Kidney (tissue), 14 donors: Measurements from ENCODE around the gene DEFB132. TPM values are rescaled to one million over a fixed set of nuclear protein-coding genes. Genes with fewer than 3 reads are reported as not detected.

Experiments used
- DNase-seq, 5 donors: peaks; one replicate each; pipeline ENCODE4 v3.0.0-alpha.2; 2013 to 2020
- FAIRE-seq: peaks from 2 replicates; lab custom pipeline; 2012; peaks lifted over from hg19 to GRCh38; lab: Jason Lieb, UNC
- H3K27ac ChIP-seq, 2 donors: one replicate each; pipeline ENCODE4 v1.7.0; 2013; ENCODE audit warnings: low read depth in 2 of 2, low read length in 2 of 2, inconsistent platforms in 1 of 2
- H3K27me3 ChIP-seq: one replicate; pipeline ENCODE4 v1.7.1; 2013; ENCODE audit warnings: low read length, inconsistent platforms; ENCODE audit not compliant: control insufficient read depth, insufficient read depth
- H3K36me3 ChIP-seq, 3 donors: one replicate each; pipeline versions ENCODE4 v1.7.0 to v1.7.1; 2013; ENCODE audit warnings: low read length in 3 of 3, control low read depth in 1 of 3, inconsistent platforms in 1 of 3; ENCODE audit not compliant: insufficient read depth in 3 of 3, control insufficient read depth in 2 of 3
- H3K4me1 ChIP-seq, 3 donors: one replicate each; pipeline versions ENCODE4 v1.7.0 to v1.7.1; 2013; ENCODE audit warnings: low read length in 3 of 3, inconsistent platforms in 1 of 3, low read depth in 1 of 3; ENCODE audit not compliant: control insufficient read depth in 2 of 3, insufficient read depth in 2 of 3
- H3K4me3 ChIP-seq, 3 donors: one replicate each; pipeline versions ENCODE4 v1.7.0 to v1.8.1; 2013; ENCODE audit warnings: low read length in 3 of 3, control low read depth in 1 of 3, inconsistent platforms in 1 of 3
- H3K9ac ChIP-seq, 3 donors: one replicate each; pipeline versions ENCODE4 v1.7.0 to v1.7.1; 2013; ENCODE audit warnings: low read length in 3 of 3, control low read depth in 1 of 3, inconsistent platforms in 1 of 3
- H3K9me3 ChIP-seq, 3 donors: one replicate each; pipeline versions ENCODE4 v1.7.0 to v1.7.1; 2013; ENCODE audit warnings: low read length in 3 of 3, control low read depth in 1 of 3, inconsistent platforms in 1 of 3; ENCODE audit not compliant: control insufficient read depth in 2 of 3, insufficient read depth in 1 of 3
- intact Hi-C: fragments of 100-400 bp; cut with DNase I; formaldehyde crosslinking; loops from one replicate; pipeline ENCODE4 v1.11.1; 2022
- polyA plus RNA-seq: library from polyadenylated mRNA; stranded (reverse); fragments of 350-450 nt; fragmentation: Illumina TruSeq; extraction: RNeasy Lipid Tissue Mini Kit (QIAGEN cat#74804); gene quantifications from one replicate; pipeline ENCODE4 v1.2.3, GENCODE V29; 2014; ENCODE audit warnings: low read depth, low replicate concordance; ENCODE audit not compliant: insufficient read depth
- total RNA-seq: library from RNA; stranded (reverse); fragmentation: NEBNext Ultra II Directional; extraction: Animal tissue kit (Norgen Biotek cat#: 25700); gene quantifications from one replicate; pipeline ENCODE4 v1.2.1, GENCODE V29; 2021
- TF ChIP-seq, protein P1 (sequence below): IDR thresholded peaks from 3 replicates; pipeline ENCODE4 v1.5.1; 2012; ENCODE audit warnings: mild to moderate bottlenecking, moderate library complexity, borderline replicate concordance; ENCODE audit not compliant: insufficient read depth; ENCODE audit errors: extremely low read depth
- donor health status: control.
- donor health status: control.
- donor health status: control.
- donor health status: control.
- donor health status: control.
- donor health status: DM: yes; HTN: yes; CAD: no.
- donor health status: Normal renal cell carcinoma (clear cell type).

DEFB132 gene
- total and polyA plus RNA-seq, 2 donors from 2014 or later, result 0.24 TPM; not detected in 1

DNA sequence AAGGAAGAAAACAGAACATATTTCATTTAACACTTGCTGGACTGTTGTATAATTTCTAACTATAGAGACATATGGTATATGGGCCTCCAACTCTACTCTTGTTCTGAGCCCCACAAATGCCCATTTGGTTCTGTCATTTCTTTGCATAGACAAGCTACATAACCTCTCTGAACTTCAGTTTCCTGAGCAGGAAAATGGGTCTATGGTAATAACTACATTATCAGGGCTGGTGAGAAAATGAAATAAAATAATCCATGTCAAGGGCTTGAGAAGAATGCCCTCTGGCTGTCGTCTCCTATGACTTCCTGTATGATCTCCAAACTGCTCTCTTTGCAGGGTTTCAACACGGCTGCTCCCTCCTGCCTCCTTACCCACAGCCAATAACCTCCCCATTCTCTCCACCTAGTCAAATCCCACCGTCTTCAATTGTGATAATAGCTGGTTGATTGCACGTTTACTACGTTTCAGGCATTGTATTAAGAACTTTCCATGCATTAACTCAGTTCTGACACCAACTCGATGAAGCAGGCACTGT is 51.8 kb downstream of the DEFB132 start:
- H3K4me3 ChIP-seq, result peak overlapping the region; percentile 61 to 89 (median 62)
- no peaks in the 10 kb centered on the region for H3K36me3 ChIP-seq
- H3K4me1 ChIP-seq, result peaks cover 3 to 10% (median 8%) of the 10 kb centered on the region in 3 donors
- H3K9me3 ChIP-seq, result no peaks in the 10 kb centered on the region
- FAIRE-seq (no peak), DNase-seq (peak in 1 of 5 donors; percentile 61)
- intact Hi-C loops, result no loop called here
- H3K9ac ChIP-seq, result peak overlapping the region; percentile 35 to 64 (median 52)
- TF ChIP-seq, protein P1, sequence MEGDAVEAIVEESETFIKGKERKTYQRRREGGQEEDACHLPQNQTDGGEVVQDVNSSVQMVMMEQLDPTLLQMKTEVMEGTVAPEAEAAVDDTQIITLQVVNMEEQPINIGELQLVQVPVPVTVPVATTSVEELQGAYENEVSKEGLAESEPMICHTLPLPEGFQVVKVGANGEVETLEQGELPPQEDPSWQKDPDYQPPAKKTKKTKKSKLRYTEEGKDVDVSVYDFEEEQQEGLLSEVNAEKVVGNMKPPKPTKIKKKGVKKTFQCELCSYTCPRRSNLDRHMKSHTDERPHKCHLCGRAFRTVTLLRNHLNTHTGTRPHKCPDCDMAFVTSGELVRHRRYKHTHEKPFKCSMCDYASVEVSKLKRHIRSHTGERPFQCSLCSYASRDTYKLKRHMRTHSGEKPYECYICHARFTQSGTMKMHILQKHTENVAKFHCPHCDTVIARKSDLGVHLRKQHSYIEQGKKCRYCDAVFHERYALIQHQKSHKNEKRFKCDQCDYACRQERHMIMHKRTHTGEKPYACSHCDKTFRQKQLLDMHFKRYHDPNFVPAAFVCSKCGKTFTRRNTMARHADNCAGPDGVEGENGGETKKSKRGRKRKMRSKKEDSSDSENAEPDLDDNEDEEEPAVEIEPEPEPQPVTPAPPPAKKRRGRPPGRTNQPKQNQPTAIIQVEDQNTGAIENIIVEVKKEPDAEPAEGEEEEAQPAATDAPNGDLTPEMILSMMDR, result no peak
- H3K27me3 ChIP-seq, result no peaks in the 10 kb centered on the region
- H3K27ac ChIP-seq, result peak overlapping the region; percentile 79 to 93

DNA sequence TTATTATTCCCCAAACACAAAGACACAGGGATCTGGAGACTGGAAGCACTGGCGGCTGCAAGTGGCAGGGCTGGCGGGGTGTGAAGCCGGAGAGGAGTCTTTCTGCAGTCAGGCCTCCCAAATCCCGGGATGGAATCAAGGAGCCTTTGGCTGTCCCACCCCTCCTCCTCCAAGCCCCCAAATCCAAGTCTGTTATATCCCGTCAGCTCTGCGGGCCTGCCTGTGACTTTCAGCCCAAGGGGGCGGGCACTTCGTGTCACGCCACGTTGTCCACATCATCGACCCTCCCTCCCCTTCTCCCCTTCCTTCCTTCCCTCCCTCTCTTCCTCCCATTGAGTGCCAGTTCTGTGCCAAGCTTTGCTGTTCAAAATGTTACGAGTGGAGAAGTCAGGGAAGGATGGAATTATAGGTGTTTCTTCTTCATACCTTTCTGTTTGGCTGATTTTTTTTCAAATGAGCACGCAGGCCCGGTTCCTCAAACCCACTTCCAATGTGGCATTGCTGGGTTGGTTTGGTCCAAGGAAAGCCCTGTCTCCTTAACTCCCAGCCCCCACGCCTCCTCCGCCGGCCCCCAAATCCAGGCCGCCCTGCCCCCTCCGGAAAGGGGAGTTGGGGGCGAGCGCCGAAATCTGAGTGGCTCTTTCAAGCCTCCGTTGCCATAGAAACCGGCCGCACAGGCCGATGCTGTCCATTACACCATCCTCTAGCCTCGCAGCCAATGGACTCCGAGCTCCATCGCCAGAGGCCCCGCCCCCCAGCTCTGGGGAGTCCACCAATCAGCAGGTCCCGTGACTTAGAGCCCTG is 52.5 kb downstream of the DEFB132 start:
- Histone ChIP-seq H3K27ac (peak overlapping the region; percentile 79 to 93), H3K4me3 (peak overlapping the region; percentile 61 to 89 (median 62)), H3K4me1 (peaks cover 3 to 10% (median 8%) of the 10 kb centered on the region in 3 donors), H3K9me3 (no peaks in the 10 kb centered on the region), H3K9ac (peak overlapping the region; percentile 35 to 64 (median 52)), H3K27me3 (no peaks in the 10 kb centered on the region), H3K36me3 (no peaks in the 10 kb centered on the region)
- FAIRE-seq, result no peak
- TF ChIP-seq, protein P1, result no peak
- intact Hi-C loops, result no loop called here
- DNase-seq, result peak; percentile 99 to 100 (median 100)

DNA sequence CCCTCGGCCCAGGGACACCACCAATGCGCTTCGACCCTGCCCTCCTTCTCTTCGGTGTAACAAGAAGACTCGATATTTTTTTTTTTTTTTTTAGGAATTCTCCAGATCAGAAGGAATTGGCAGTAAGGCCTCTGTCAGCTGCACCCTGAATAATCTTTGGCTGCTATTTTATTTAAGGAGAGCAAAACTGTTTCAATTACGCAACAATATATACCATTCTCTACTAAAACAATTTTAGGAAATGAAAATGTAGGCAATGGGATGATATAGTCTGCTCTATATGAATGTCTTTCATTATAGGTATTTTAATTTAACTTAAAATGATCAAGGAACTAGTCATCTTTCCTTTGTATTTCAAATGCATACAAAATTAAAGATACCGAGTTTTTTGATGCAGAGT is 53.1 kb downstream of the DEFB132 start:
- no peaks in the 10 kb centered on the region for H3K36me3 ChIP-seq
- peaks cover 3 to 10% (median 8%) of the 10 kb centered on the region in 3 donors for H3K4me1 ChIP-seq
- intact Hi-C loops, result no loop called here
- no peaks in the 10 kb centered on the region for H3K27me3 ChIP-seq
- TF ChIP-seq, protein P1, result no peak
- peak overlapping the region; percentile 32 to 89 (median 62) for H3K4me3 ChIP-seq
- H3K9ac ChIP-seq, result peak overlapping the region in 1 of 3 donors; percentile 18
- FAIRE-seq, result peak; percentile 98
- H3K27ac ChIP-seq, result no peak overlapping the region
- H3K9me3 ChIP-seq, result no peaks in the 10 kb centered on the region
- DNase-seq, result no peak

Other genes with a start within 250 kb of the DEFB132 start
- gene DEFB125, start 170.1 kb upstream of the DEFB132 start, total RNA-seq, result not detected
- gene DEFB125, start 170.1 kb upstream of the DEFB132 start, polyA plus RNA-seq, result not detected
- not detected for gene DEFB126, start 115.1 kb upstream of the DEFB132 start, total RNA-seq
- gene DEFB126, start 115.1 kb upstream of the DEFB132 start, polyA plus RNA-seq, result not detected
- not detected for gene DEFB127, start 100.3 kb upstream of the DEFB132 start, total RNA-seq
- not detected for gene DEFB127, start 100.3 kb upstream of the DEFB132 start, polyA plus RNA-seq
- gene DEFB128, start 68.0 kb upstream of the DEFB132 start, total RNA-seq, result not detected
- not detected for gene DEFB128, start 68.0 kb upstream of the DEFB132 start, polyA plus RNA-seq
- not detected for gene DEFB129, start 30.5 kb upstream of the DEFB132 start, total RNA-seq
- gene DEFB129, start 30.5 kb upstream of the DEFB132 start, polyA plus RNA-seq, result not detected
- 9.4 TPM for gene C20orf96, start 33.0 kb downstream of the DEFB132 start, total RNA-seq
- gene C20orf96, start 33.0 kb downstream of the DEFB132 start, polyA plus RNA-seq, result 12.5 TPM
- 16.4 TPM for gene ZCCHC3, start 39.8 kb downstream of the DEFB132 start, total RNA-seq
- 12.8 TPM for gene ZCCHC3, start 39.8 kb downstream of the DEFB132 start, polyA plus RNA-seq
- 12.7 TPM for gene SOX12, start 67.8 kb downstream of the DEFB132 start, total RNA-seq
- gene SOX12, start 67.8 kb downstream of the DEFB132 start, polyA plus RNA-seq, result 11.3 TPM
- 48.1 TPM for gene NRSN2, start 89.4 kb downstream of the DEFB132 start, total RNA-seq
- gene NRSN2, start 89.4 kb downstream of the DEFB132 start, polyA plus RNA-seq, result 50.0 TPM
- gene TRIB3, start 123.0 kb downstream of the DEFB132 start, total RNA-seq, result 11.6 TPM
- 4.3 TPM for gene TRIB3, start 123.0 kb downstream of the DEFB132 start, polyA plus RNA-seq
- 93.6 TPM for gene RBCK1, start 150.6 kb downstream of the DEFB132 start, total RNA-seq
- gene RBCK1, start 150.6 kb downstream of the DEFB132 start, polyA plus RNA-seq, result 73.0 TPM
- 26.2 TPM for gene TBC1D20, start 204.8 kb downstream of the DEFB132 start, total RNA-seq
- gene TBC1D20, start 204.8 kb downstream of the DEFB132 start, polyA plus RNA-seq, result 19.5 TPM